IMR-90 (cell line): ENCODE results near the gene CR1L.

Experiments
- CEBPB ChIP-seq: IDR thresholded peaks from 2 replicates; pipeline ENCODE4 v1.6.1; 2012; ENCODE audit warnings: low read depth, low read length, improper control_type of control experiment
- MAFK ChIP-seq: IDR thresholded peaks from 2 replicates; pipeline ENCODE4 v1.6.1; 2012; ENCODE audit warnings: low read depth, low read length, improper control_type of control experiment
- POLR2A ChIP-seq: IDR thresholded peaks from 2 replicates; pipeline ENCODE4 v1.6.1; 2012; ENCODE audit warnings: mild to moderate bottlenecking, low read depth, low read length
- RAD21 ChIP-seq: IDR thresholded peaks from 2 replicates; pipeline ENCODE4 v1.6.1; 2012; ENCODE audit warnings: low read length, improper control_type of control experiment
- RCOR1 ChIP-seq: IDR thresholded peaks from 2 replicates; pipeline ENCODE4 v1.6.1; 2012; ENCODE audit warnings: mild to moderate bottlenecking, low read length, improper control_type of control experiment; ENCODE audit not compliant: insufficient replicate concordance
- RFX5 ChIP-seq: IDR thresholded peaks from 2 replicates; pipeline ENCODE4 v1.8.0; 2012; ENCODE audit warnings: low read depth, mild to moderate bottlenecking, low read length, moderate library complexity
- SMC3 ChIP-seq: fragments of 150-350 bp; IDR thresholded peaks from 2 replicates; pipeline ENCODE4 v1.6.1; 2016; ENCODE audit warnings: low read depth, mild to moderate bottlenecking, antibody characterized with exemption, low read length, moderate library complexity
- TF ChIP-seq, protein P1 (sequence below): conservative IDR thresholded peaks from 2 replicates; pipeline ENCODE4 v1.5.1; 2012; ENCODE audit warnings: mild to moderate bottlenecking, low read depth, low read length, improper control_type of control experiment
- TF ChIP-seq, protein P2 (sequence below): fragments of 150-350 bp; IDR thresholded peaks from 2 replicates; pipeline ENCODE4 v1.6.1; 2016; ENCODE audit warnings: low read depth, mild to moderate bottlenecking, low read length, moderate library complexity, borderline replicate concordance
- TF ChIP-seq, protein P3 (sequence below): fragments of 150-350 bp; IDR thresholded peaks from 2 replicates; pipeline ENCODE4 v1.6.1; 2017; ENCODE audit warnings: mild to moderate bottlenecking, antibody characterized with exemption, low read length, low read depth

DNA sequence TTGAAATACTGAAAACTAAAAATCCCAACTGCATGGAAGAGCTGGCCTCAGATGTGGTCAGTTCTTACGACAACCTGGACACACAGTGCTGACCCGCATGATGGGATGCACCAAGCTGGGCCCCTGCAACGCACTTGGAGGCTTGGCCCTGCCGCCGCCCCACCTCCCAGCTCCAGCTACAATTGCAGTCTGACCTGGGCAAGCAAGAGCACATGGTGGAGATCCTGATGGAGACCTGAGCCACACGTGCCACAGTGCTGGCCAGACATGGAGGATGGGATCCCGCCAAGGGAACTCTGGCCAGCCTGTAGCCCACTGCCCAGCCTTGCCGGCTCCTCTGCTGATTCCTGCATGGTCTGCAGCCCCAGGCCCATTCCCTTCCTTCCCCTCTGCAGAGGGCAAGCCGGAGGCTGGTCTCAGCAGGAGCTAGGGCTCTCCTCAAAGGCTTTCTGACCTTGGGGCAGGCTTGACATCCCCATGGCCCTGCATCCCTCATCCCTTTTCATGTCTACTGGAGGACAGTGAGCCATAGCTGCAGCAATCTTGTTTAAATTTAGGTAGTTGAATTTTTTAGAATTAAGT lies 14.1 kb downstream of the CR1L start:
- TF ChIP-seq, protein P1, sequence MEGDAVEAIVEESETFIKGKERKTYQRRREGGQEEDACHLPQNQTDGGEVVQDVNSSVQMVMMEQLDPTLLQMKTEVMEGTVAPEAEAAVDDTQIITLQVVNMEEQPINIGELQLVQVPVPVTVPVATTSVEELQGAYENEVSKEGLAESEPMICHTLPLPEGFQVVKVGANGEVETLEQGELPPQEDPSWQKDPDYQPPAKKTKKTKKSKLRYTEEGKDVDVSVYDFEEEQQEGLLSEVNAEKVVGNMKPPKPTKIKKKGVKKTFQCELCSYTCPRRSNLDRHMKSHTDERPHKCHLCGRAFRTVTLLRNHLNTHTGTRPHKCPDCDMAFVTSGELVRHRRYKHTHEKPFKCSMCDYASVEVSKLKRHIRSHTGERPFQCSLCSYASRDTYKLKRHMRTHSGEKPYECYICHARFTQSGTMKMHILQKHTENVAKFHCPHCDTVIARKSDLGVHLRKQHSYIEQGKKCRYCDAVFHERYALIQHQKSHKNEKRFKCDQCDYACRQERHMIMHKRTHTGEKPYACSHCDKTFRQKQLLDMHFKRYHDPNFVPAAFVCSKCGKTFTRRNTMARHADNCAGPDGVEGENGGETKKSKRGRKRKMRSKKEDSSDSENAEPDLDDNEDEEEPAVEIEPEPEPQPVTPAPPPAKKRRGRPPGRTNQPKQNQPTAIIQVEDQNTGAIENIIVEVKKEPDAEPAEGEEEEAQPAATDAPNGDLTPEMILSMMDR: no peak
- TF ChIP-seq POLR2A (no peak), SMC3 (no peak), MAFK (no peak), RAD21 (no peak), RFX5 (no peak), RCOR1 (no peak), CEBPB (no peak)
- TF ChIP-seq, protein P2, sequence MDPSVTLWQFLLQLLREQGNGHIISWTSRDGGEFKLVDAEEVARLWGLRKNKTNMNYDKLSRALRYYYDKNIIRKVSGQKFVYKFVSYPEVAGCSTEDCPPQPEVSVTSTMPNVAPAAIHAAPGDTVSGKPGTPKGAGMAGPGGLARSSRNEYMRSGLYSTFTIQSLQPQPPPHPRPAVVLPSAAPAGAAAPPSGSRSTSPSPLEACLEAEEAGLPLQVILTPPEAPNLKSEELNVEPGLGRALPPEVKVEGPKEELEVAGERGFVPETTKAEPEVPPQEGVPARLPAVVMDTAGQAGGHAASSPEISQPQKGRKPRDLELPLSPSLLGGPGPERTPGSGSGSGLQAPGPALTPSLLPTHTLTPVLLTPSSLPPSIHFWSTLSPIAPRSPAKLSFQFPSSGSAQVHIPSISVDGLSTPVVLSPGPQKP: no peak
- TF ChIP-seq, protein P3, sequence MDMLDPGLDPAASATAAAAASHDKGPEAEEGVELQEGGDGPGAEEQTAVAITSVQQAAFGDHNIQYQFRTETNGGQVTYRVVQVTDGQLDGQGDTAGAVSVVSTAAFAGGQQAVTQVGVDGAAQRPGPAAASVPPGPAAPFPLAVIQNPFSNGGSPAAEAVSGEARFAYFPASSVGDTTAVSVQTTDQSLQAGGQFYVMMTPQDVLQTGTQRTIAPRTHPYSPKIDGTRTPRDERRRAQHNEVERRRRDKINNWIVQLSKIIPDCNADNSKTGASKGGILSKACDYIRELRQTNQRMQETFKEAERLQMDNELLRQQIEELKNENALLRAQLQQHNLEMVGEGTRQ: no peak
